Measurements from ENCODE around the gene ELL.

Gene ELL

DNA sequence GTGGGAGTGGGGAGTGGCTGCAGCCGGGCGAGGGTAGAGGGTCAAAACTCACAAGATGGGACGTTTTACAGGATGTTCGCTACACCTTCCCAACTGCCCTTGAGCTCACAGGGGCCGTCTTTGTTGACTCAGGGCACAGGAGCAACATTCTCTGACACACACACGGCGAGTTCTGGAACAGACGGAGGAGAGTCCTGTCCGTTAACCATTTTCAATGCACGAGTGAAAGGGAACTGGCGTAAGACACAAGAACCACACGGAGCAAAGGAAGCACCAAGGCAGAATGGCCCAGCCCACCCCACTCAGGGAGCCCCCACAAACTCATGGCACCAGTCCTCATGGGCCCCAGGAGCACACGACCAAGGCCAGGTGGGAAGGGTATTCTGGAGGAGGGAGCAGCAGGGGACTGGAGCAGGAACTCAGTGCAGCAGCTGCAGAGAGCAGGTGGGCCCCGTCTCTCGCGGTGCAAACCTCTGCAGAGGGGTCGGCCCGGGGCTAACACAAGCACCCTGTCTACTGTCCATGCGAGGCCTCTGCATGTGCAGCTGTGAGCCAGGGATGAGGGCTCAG is 46.0 kb downstream of the ELL start:
- Histone ChIP-seq H3K9ac (ENCODE audit: low read length) (no peak overlapping the region), H3K79me2 (ENCODE audit: low read length) (peaks cover 87% of the 10 kb centered on the region), H3K36me3 (replicated peaks; ENCODE audit: low read depth, low read length) (peaks cover 13% of the 10 kb centered on the region), H3K4me1 (ENCODE audit: low read length) (peaks cover 21% of the 10 kb centered on the region), H4K20me1 (ENCODE audit: insufficient read depth, low read length) (peaks cover 91% of the 10 kb centered on the region), H3K4me2 (ENCODE audit: low read length) (no peak overlapping the region), H3K27ac (ENCODE audit: low read length) (no peak overlapping the region), H3K27me3 (ENCODE audit: low read depth, low read length) (no peaks in the 10 kb centered on the region), H2AFZ (ENCODE audit: low read depth, low read length) (no peak overlapping the region), H3K9me3 (ENCODE audit: insufficient read depth, low read length) (no peaks in the 10 kb centered on the region), H3K4me3 (ENCODE audit: low read length) (no peak overlapping the region)
- TF ChIP-seq, protein P1, sequence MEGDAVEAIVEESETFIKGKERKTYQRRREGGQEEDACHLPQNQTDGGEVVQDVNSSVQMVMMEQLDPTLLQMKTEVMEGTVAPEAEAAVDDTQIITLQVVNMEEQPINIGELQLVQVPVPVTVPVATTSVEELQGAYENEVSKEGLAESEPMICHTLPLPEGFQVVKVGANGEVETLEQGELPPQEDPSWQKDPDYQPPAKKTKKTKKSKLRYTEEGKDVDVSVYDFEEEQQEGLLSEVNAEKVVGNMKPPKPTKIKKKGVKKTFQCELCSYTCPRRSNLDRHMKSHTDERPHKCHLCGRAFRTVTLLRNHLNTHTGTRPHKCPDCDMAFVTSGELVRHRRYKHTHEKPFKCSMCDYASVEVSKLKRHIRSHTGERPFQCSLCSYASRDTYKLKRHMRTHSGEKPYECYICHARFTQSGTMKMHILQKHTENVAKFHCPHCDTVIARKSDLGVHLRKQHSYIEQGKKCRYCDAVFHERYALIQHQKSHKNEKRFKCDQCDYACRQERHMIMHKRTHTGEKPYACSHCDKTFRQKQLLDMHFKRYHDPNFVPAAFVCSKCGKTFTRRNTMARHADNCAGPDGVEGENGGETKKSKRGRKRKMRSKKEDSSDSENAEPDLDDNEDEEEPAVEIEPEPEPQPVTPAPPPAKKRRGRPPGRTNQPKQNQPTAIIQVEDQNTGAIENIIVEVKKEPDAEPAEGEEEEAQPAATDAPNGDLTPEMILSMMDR (IDR thresholded peaks at IDR 0.05; ENCODE audit: low read depth, low read length), result no peak
- TF ChIP-seq EZH2phosphoT487 (IDR thresholded peaks at IDR 0.05; ENCODE audit: low read depth), result no peak

- H3K4me2 ChIP-seq (ENCODE audit: low read length), result no peak overlapping the region
- TF ChIP-seq EZH2phosphoT487 (IDR thresholded peaks at IDR 0.05; ENCODE audit: low read depth), result no peak
- TF ChIP-seq, protein P1 (IDR thresholded peaks at IDR 0.05; ENCODE audit: low read depth, low read length), result no peak
- H3K79me2 ChIP-seq (ENCODE audit: low read length), result peaks cover 84% of the 10 kb centered on the region
Measured at GRCh38 chr19:18475004-18475453, 46.8 kb downstream of the ELL start.

GRCh38 chr19:18474366-18474887 is 47.4 kb downstream of the ELL start:
- no peak overlapping the region for H3K27ac ChIP-seq (ENCODE audit: low read length)
- no peak overlapping the region for H3K9ac ChIP-seq (ENCODE audit: low read length)
- peaks cover 93% of the 10 kb centered on the region for H4K20me1 ChIP-seq (ENCODE audit: insufficient read depth, low read length)
- no peak overlapping the region for H2AFZ ChIP-seq (ENCODE audit: low read depth, low read length)
- no peak overlapping the region for H3K4me2 ChIP-seq (ENCODE audit: low read length)
- TF ChIP-seq, protein P1 (IDR thresholded peaks at IDR 0.05; ENCODE audit: low read depth, low read length), result no peak
- no peak for TF ChIP-seq EZH2phosphoT487 (IDR thresholded peaks at IDR 0.05; ENCODE audit: low read depth)
- peaks cover 13% of the 10 kb centered on the region for H3K4me1 ChIP-seq (ENCODE audit: low read length)
- H3K36me3 ChIP-seq (replicated peaks; ENCODE audit: low read depth, low read length), result peaks cover 19% of the 10 kb centered on the region
- H3K4me3 ChIP-seq (ENCODE audit: low read length), result no peak overlapping the region
- no peaks in the 10 kb centered on the region for H3K9me3 ChIP-seq (ENCODE audit: insufficient read depth, low read length)
- H3K27me3 ChIP-seq (ENCODE audit: low read depth, low read length), result no peaks in the 10 kb centered on the region
- H3K79me2 ChIP-seq (ENCODE audit: low read length), result peaks cover 82% of the 10 kb centered on the region

More at GRCh38 chr19:18475004-18475453, 46.8 kb downstream of the ELL start:
- Histone ChIP-seq H4K20me1 (ENCODE audit: insufficient read depth, low read length) (peaks cover 93% of the 10 kb centered on the region), H3K4me1 (ENCODE audit: low read length) (peaks cover 19% of the 10 kb centered on the region), H3K27ac (ENCODE audit: low read length) (no peak overlapping the region), H3K9me3 (ENCODE audit: insufficient read depth, low read length) (no peaks in the 10 kb centered on the region), H2AFZ (ENCODE audit: low read depth, low read length) (no peak overlapping the region), H3K36me3 (replicated peaks; ENCODE audit: low read depth, low read length) (peaks cover 18% of the 10 kb centered on the region), H3K4me3 (ENCODE audit: low read length) (no peak overlapping the region), H3K27me3 (ENCODE audit: low read depth, low read length) (no peaks in the 10 kb centered on the region), H3K9ac (ENCODE audit: low read length) (no peak overlapping the region)

DNA sequence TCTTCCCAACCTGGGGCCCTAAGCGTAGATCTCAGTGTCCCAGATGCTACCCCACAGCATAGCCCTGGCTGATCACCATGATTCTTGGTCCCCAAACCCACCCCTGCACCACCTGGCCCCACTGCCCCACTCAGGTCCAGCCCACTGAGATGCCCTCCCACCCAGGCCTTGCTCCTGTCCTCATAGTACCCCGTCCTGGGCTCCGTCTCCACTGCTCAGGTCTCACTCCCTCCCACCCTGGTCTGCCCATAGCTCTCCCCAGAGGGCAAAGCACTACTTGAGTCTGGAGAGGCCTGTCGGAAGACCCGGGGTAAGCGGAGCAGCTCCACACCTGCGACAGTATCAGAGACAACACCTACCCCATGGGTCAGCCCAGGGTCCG is 48.2 kb downstream of the ELL start:
- H3K4me1 ChIP-seq (ENCODE audit: low read length), result peaks cover 6% of the 10 kb centered on the region
- no peaks in the 10 kb centered on the region for H3K27me3 ChIP-seq (ENCODE audit: low read depth, low read length)
- no peak for TF ChIP-seq EZH2phosphoT487 (IDR thresholded peaks at IDR 0.05; ENCODE audit: low read depth)
- TF ChIP-seq, protein P1 (IDR thresholded peaks at IDR 0.05; ENCODE audit: low read depth, low read length), result no peak
- H3K4me2 ChIP-seq (ENCODE audit: low read length), result no peak overlapping the region
- no peak overlapping the region for H2AFZ ChIP-seq (ENCODE audit: low read depth, low read length)
- peaks cover 93% of the 10 kb centered on the region for H4K20me1 ChIP-seq (ENCODE audit: insufficient read depth, low read length)
- H3K9me3 ChIP-seq (ENCODE audit: insufficient read depth, low read length), result no peaks in the 10 kb centered on the region
- H3K79me2 ChIP-seq (ENCODE audit: low read length), result peaks cover 82% of the 10 kb centered on the region
- no peak overlapping the region for H3K27ac ChIP-seq (ENCODE audit: low read length)
- no peak overlapping the region for H3K9ac ChIP-seq (ENCODE audit: low read length)
- H3K36me3 ChIP-seq (replicated peaks; ENCODE audit: low read depth, low read length), result peaks cover 22% of the 10 kb centered on the region
- no peak overlapping the region for H3K4me3 ChIP-seq (ENCODE audit: low read length)
